GM13977 (cell line): Measurements from ENCODE around the gene PRTFDC1.
"Not testable (repeated sequence)": the region's sequence is repeated elsewhere in the genome, so short reads cannot be mapped to it uniquely, and the experiment has no call there.

Experiments
- DNase-seq: peaks from one replicate; pipeline ENCODE4 v3.0.0; 2012; ENCODE audit warnings: low spot score
- in situ Hi-C: fragments of 300-500 bp; cut with MboI; formaldehyde crosslinking; loops from one replicate; pipeline ENCODE4 v1.12.0; 2022; ENCODE audit warnings: low sequenced_read_pairs, low pct_unique_long_range_greater_than_20kb, mixed read lengths, inconsistent platforms; ENCODE audit not compliant: unreplicated experiment
- TF ChIP-seq, protein P1 (sequence below): IDR thresholded peaks from 2 replicates; pipeline ENCODE4 v1.5.1; 2012; ENCODE audit warnings: mild to moderate bottlenecking, control low read depth; ENCODE audit not compliant: insufficient read depth; ENCODE audit errors: extremely low read depth, missing control alignments

The PRTFDC1 gene

DNA sequence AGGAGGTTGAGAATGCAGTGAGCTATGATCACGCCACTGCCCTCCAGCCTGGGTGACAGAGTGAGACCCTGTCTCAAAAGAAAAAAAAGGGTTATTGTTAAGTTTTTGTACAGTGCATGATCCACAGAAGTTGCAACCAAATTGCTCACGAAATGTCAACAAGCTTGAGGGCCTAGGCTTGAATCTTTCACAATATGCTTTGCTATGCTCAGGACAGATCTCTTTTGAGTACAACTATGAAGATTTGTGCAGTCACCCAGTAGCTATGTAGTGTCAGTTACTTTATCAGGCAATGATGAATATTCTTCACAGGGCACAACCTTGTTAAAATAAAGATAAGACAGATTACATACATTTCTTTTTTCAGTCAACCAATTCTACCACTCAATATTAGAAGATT is 109.2 kb downstream of the PRTFDC1 start:
- TF ChIP-seq, protein P1, sequence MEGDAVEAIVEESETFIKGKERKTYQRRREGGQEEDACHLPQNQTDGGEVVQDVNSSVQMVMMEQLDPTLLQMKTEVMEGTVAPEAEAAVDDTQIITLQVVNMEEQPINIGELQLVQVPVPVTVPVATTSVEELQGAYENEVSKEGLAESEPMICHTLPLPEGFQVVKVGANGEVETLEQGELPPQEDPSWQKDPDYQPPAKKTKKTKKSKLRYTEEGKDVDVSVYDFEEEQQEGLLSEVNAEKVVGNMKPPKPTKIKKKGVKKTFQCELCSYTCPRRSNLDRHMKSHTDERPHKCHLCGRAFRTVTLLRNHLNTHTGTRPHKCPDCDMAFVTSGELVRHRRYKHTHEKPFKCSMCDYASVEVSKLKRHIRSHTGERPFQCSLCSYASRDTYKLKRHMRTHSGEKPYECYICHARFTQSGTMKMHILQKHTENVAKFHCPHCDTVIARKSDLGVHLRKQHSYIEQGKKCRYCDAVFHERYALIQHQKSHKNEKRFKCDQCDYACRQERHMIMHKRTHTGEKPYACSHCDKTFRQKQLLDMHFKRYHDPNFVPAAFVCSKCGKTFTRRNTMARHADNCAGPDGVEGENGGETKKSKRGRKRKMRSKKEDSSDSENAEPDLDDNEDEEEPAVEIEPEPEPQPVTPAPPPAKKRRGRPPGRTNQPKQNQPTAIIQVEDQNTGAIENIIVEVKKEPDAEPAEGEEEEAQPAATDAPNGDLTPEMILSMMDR = no peak
- no peak for DNase-seq
- in situ Hi-C loops = no loop called here

DNA sequence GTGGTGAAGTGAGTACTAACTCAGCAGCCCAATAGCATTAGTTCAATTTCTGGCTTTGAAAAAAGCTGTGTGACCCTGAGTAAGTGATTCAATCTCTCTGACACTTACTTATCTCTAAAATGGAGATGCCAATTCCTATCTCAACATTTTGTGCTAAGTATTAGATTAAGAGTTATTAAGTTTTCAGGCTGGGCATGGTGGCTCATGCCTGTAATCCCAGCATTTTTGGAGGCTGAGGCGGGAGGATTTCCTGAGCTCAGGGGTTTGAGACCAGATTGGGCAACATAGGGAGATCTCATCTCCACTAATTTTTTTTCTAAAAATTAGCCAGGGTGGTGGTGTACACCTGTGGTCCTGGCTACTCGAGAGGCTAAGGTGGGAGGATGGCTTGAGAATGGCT is 109.5 kb downstream of the PRTFDC1 start:
- TF ChIP-seq, protein P1 = no peak
- in situ Hi-C loops = no loop called here
- no peak for DNase-seq

DNA sequence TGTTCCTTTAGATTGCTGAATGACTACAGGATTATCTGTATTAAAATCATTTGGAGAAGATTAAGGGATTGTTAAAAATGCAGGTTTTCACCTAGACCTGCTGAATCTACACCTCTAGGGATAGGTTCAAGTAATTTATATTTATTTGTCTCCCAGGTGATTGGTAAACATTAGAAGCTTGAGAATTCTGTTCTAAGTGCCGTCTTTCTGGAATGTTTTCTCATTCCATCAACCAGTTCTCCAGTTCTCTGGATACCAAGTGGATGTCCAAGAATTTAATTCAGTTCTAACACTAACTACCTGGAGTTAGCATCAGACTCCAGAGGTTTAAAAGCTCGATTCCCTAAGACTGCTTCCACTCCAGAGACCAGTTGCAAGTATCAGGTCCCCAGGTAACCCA is 110.9 kb downstream of the PRTFDC1 start:
- TF ChIP-seq, protein P1 = no peak
- in situ Hi-C loops = no loop called here
- no peak for DNase-seq

DNA sequence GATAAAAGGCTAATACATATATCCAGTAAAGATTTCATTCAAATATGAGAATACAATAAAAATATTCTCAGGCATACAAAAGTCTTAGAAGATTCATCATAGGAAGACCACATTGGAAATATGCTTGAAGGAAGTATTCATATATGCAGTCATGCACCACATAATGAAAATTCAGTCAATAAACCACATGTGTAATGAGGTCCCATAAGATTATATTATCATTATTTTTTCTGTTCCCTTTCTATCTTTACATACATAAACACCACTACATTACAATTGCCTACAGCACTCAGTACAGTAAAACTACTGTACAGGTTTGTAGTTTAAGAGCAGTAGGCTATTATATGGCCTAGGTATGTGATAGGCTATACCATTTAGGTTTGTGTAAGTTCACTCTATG is 111.6 kb downstream of the PRTFDC1 start:
- TF ChIP-seq, protein P1 = no peak
- in situ Hi-C loops = no loop called here
- DNase-seq = no peak

DNA sequence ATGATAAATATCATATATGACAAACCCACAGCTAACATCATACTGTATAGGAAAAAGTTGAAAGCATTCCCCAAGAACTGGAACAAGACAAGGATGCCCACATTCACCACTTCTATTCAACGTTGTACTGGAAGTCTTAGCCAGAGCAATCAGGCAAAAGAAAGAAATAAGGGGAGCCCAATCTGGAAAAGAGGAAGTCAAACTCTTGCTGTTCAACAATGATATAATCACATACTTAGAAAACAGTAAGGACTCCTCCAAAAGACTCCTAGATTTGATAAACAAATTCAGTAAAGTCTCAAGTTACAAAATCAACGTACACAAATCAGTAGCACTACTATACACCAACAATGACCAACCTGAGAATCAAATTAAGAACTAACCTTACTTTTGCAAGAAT is 114.6 kb downstream of the PRTFDC1 start:
- DNase-seq, in situ Hi-C loops: not testable (repeated sequence)

DNA sequence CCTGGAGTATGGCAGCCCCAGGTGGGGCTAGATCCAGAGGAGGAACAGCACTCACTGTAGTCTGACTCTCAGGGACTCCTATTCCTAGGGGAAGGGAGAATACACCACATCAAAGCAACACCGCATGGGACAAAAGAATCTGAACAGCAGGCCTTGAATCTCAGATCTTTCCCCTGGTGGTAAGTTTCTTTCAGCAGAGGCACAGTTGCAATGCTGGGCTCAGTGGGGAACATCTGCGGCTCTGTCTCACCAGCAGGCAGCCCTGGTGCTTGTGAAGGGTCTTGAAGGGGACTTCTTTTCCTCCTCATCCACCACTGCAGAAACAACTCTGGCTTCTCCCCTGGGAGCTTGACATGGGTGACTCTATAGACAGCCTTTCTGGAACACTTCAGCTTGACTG is 117.5 kb downstream of the PRTFDC1 start:
- TF ChIP-seq, protein P1 = no peak
- in situ Hi-C loops = no loop called here
- DNase-seq = no peak

DNA sequence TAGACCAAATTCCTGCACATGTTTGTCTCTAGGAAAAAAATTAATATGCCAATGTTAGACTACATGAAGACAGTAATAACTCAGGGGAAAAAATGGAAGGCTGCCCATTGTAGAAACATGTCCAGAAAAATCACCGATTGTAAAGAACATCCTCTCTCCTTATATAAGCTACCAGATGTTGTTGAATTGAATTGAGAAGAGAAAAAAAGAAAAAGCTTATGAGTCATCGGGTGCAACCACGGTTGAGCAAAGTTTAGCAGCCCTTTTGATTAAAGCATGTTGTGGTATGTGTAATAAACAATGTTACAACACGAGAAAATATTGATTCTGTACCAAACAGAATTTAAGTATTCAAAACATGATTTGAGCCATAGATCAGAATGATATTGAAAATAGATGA is 126.4 kb downstream of the PRTFDC1 start:
- no peak for DNase-seq
- in situ Hi-C loops = no loop called here
- TF ChIP-seq, protein P1 = no peak

DNA sequence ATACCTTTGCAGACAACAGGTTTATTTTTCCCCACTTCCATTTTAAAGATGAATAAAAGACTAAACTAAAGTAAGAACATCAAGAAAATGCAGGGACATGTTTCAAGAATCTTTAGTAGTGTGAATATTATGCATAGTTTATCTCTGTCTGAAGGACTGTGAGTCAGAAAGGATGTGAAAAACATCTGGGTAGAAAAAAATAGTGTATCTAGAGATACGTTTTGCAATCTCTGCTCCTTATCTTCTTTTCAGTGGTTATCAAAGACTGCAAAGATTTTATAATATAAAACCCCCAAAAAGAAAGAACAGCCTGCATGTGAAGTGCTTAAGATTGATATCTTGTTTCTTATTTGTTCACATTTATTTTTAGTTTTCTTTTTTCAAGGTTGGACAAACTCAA is 126.9 kb downstream of the PRTFDC1 start:
- no peak for DNase-seq
- TF ChIP-seq, protein P1 = no peak
- in situ Hi-C loops = no loop called here
